GM19023 (cell line): ENCODE results near the gene COX14.
A peak's percentile ranks its signal among the peaks of the same experiment; 100 is the strongest.
"Not testable (repeated sequence)": the region's sequence is repeated elsewhere in the genome, so short reads cannot be mapped to it uniquely, and the experiment has no call there.

ENCODE experiments used
- ATAC-seq: cut with Tn5 transposase; IDR thresholded peaks from one replicate; pipeline ENCODE4 v1.9.1; 2021; ENCODE audit warnings: mild to moderate bottlenecking, moderate library complexity; ENCODE audit not compliant: unreplicated experiment

COX14 gene

DNA sequence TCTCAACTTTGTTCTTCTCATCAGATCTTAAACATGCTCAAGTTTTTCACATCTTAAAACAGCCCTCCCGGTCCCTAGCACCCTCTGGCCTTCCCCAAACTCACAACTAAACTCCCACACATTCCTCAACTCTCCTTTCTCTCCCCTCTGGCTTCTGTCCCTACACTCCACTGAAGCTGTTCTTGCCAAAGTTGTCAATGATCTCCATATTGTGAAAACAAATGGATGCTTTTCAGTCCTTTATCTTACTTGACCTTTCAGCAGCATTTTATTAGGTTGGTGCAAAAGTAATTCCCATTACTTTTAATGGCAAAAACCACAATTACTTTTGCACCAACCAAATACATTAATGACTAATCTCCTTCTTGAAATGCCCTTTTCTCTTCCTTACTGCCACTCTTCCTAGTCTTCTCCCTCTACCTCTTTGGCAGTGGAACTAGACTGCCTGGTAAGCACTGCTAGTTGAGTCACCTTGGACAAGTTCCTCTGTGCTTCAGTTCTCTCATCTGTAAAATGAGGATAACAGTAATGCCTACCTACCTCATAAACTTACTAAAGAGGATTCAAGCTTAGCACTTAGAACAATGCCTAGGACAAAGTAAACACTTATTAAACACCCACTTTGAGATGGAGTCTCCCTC is 39.1 kb downstream of the COX14 start:
- ATAC-seq = no peak

DNA sequence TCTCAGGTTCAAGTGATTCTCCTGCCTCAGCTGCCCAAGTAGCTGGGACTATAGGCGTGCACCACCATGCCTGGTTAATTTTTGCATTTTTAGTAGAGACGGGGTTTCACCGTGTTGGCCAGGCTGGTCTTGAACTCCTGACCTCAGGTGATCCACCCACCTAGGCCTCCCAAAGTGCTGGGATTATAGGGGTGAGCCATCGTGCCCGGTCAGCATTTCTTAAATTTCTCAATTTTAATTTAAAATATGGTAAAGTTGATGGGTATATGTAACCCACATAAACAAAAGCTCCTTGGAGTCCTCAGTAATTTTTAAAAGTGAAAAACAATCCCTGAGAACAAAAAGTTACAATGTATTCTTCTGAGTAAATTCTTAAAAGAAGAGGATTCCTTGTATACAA is 42.9 kb downstream of the COX14 start:
- not testable (repeated sequence) for ATAC-seq

DNA sequence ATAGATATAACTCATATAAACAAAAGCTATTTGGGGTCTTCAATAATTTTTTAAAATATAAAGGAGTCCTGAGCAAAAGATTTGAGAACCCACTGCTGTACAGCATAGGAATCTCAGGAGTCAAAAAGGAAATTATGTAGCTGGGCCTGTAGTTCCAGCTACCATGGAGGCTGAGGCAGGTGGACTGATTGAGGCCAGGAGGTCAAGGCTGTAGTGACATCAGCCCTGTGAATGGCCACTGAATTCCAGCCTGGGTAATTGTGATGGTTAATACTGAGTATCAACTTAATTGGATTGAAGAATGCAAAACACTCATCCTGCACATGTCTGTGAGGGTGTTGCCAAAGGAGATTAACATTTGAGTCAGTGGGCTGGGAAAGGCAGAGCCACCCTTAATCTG is 44.6 kb downstream of the COX14 start:
- ATAC-seq = no peak

DNA sequence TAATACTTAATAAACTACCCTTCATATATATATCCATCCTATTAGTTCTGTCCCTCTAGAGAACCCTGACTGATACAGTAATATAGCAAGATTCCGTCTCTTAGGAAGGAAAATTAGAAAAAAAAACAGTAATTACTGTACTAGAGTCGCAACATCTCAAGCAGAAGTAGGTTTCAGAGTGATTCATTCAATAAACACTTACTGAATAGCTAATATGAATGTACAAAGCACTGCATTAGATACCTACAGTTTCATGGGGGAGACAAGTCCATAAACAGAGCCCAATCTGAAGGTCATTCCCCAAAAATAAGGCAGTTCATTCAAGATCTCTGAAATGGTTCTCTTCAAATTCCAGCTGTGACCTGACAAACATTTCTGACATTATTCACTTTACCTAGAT is 45.2 kb downstream of the COX14 start:
- ATAC-seq = no peak

DNA sequence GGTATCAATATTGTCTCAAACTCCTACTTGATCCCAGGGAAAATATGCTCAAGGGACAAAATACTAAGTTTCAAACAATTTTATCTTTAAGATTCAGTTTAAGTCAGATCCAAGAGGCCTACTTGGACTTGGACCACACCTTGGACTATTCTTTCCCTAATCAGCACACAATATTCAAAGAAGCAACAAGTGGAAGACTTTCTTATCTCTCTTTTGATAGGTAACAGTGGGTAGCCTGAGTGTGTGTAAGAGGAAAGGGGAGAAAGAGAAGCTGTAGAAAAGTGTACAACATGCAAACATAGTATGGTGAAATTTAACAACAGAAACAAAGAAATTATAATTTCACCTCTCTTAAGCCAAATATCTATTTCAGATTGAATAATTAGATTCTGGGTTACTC is 48.6 kb downstream of the COX14 start:
- ATAC-seq = no peak

DNA sequence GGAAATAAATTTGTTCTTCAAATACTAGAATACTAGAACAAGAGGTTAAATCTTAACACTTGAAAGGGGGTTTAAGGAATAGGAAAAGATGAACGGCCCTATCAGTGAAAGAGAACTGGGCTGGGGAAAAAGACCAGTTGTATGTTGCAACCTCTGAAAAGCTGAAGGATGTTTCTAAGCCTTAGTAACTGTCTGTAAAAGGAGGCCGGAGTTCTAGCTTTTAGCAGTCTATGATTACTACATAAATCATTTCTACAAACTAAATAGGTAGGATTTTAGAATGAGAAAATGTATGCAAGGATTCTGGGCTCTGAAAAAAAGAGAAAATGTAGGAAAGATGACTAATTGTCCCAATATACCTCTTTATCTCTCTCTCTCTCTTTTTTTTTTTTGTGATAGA is 50.2 kb downstream of the COX14 start:
- ATAC-seq = no peak

DNA sequence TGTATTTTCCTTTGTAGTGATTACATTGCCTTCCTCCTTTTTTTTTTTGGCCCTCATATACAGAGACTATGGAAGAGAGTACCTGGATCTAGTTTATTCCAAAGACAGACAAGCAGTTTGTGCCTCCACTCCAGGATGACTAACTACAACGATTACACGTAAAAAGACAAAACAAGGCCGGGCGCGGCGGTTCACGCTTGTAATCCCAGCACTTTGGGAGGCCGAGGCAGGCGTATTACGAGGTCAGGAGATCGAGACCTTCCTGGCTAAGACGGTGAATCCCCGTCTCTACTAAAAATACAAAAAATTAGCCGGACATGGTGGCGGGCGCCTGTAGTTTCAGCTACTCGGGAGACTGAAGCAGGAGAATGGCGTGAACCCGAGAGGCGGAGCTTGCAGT is 52.9 kb downstream of the COX14 start:
- no peak for ATAC-seq

DNA sequence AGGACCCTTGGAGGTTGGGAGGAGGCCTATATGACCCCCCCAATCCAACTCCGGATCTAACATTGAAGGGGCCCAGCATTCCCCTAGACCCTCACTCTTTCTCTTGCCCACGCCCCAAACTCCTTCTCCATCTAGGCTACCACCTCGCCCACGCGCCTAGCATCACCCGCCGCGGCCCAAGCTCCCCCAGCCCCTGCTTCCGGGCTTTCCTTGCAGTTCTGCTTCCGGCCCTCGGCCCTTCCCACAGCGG is 54.7 kb downstream of the COX14 start:
- ATAC-seq = peak; percentile 32

DNA sequence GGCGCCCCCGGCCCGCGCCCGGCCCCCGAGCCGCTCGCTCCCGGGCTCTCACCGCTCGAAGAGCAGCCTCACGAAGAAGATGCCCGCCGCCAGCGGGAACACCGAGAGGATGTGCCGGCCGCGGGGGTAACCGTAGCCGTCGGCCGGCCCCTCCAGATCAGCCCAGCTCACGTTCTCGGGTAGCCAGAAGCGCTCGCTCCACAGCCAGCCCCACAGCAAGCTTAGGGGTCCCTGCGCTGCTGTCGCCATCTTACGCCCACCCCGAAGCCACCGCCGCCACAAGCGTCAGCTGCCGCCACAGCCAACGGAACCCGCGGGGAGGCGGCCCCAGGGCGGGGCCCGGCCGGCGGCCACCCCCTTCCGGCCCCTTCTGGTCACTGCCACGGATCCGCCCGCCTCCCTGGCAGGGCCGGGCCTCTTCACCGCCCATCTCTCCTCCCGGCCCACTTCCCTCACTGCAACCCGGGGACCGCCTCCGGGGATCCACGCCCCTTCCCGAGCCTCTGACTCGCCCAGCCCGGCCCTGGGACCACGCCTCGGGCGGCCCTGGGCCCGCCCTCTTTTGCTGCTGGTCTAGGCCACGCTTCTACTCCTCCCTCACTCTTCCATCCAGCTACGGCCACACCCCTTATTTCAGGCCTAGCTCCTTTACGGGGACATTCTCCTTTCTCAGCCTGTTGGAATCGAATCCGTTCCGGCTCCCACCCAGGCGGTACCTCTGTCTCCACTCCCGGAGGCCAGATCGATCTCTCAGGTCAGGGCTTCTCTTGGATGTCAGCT is 55.2 kb downstream of the COX14 start, which contains the start of gene CERS5:
Gene CERS5 (minus strand): TSS at position 321 of the 780 bp plus-strand sequence. CDS start 72 bp downstream, at position 249.
- ATAC-seq = peak; percentile 96
